Testis (tissue), 3 donors: ENCODE data around the gene NAA80. TPM values are rescaled to one million over a fixed set of nuclear protein-coding genes. Genes with fewer than 3 reads are reported as not detected.

Experiments
- DNase-seq: peaks from one replicate; pipeline ENCODE4 v3.0.0-alpha.2; 2019
- H3K27ac ChIP-seq, 2 donors: fragments of 200-600 bp; sonication (generic); one replicate each; pipeline ENCODE4 v1.5.1; 2019
- H3K27me3 ChIP-seq: fragments of 200-600 bp; sonication (generic); one replicate; pipeline ENCODE4 v1.5.1; 2019
- H3K36me3 ChIP-seq: fragments of 200-600 bp; sonication (generic); one replicate; pipeline ENCODE4 v1.5.1; 2017; ENCODE audit warnings: low read depth; ENCODE audit errors: missing control alignments
- H3K4me1 ChIP-seq: fragments of 200-600 bp; sonication (generic); one replicate; pipeline ENCODE4 v1.5.1; 2019
- H3K4me3 ChIP-seq, 2 donors: fragments of 200-600 bp; sonication (generic); one replicate each; pipeline ENCODE4 v1.5.1; 2017 to 2019
- H3K9me3 ChIP-seq: fragments of 200-600 bp; sonication (generic); one replicate; pipeline ENCODE4 v1.5.1; 2017
- POLR2A ChIP-seq: fragments of 450-650 bp; IDR thresholded peaks from one replicate; pipeline ENCODE4 v1.6.1; 2017; ENCODE audit warnings: antibody characterized with exemption, mild to moderate bottlenecking, moderate library complexity
- WGBS, 2 donors: methylation state at CpG; one replicate each; pipeline ENCODE4 v1.1.5; 2018; 5-methylcytosine and 5-hydroxymethylcytosine counted together
- intact Hi-C: fragments of 100-400 bp; cut with DNase I; formaldehyde crosslinking; loops from one replicate; pipeline ENCODE4 v1.15.1; 2023; ENCODE audit warnings: low total_unique reads
- polyA plus RNA-seq: library from polyadenylated mRNA; stranded (reverse); fragments of 350-450 nt; fragmentation: Illumina TruSeq; extraction: RNeasy Lipid Tissue Mini Kit (QIAGEN cat#74804); gene quantifications from one replicate; pipeline ENCODE4 v1.2.3, GENCODE V29; 2014; ENCODE audit warnings: low read depth, low replicate concordance; ENCODE audit not compliant: insufficient read depth
- total RNA-seq, 2 donors: library from RNA; depleted of rRNA; stranded (reverse); fragments of >200 nt; gene quantifications; one replicate each; pipeline ENCODE4 v1.2.3, GENCODE V29; 2016
- TF ChIP-seq, protein P1 (sequence below), 3 experiments: fragments of 450-650 bp in 2 of 3; fragments of 200-600 bp in 1 of 3; sonication (generic) in 1 of 3; IDR thresholded peaks; one replicate each; pipeline ENCODE4 v1.5.1; 2016 to 2019; ENCODE audit warnings: antibody characterized with exemption in 3 of 3, mild to moderate bottlenecking in 2 of 3, moderate library complexity in 1 of 3

The NAA80 gene
- total and polyA plus RNA-seq, 3 donors from 2014 or later = 37.9 to 79.4 (median 72.4) TPM

DNA sequence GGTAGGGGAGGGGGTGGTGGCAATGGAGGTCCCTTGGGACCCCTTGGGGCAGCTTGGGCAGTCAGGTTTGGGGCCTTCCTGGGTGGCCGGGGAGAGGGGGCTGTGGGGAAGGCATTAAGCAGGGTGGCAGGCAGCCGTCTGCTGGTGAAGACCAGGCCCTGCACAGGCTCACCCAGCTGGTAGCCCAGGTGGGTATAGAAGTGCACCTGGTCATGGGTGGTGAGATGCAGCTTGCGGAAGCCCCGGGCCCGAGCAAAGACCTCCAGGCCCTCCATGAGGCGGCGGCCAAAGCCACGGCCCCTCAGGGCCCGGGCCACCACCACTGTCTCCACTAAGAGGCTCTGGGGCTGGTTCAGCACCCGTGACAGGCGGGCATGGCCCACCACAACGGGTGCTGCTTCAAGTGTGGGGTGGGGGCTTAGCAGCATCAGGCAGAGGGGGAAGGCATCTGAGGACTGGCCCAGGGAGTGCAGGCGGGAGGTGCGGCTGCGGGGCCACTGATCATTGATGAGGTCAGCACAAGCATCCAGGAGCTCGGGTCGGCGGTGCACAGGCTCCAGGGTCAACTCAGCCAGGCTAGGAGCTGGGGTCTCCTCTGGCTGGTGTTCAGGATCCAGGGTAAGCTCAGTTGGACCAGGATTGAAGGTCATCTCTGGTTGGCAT, 2.4 kb downstream of the NAA80 start:
- no peak overlapping the region for H3K27ac ChIP-seq
- no peaks in the 10 kb centered on the region for H3K9me3 ChIP-seq
- no peak for DNase-seq
- H3K4me1 ChIP-seq = peaks cover 21% of the 10 kb centered on the region
- H3K4me3 ChIP-seq = no peak overlapping the region
- no peaks in the 10 kb centered on the region for H3K36me3 ChIP-seq
- intact Hi-C loops = no loop called here
- WGBS, 2 donors = 94 to 96% methylated on average over 9 to 18 of the region's 18 CpGs
- TF ChIP-seq, protein P1, sequence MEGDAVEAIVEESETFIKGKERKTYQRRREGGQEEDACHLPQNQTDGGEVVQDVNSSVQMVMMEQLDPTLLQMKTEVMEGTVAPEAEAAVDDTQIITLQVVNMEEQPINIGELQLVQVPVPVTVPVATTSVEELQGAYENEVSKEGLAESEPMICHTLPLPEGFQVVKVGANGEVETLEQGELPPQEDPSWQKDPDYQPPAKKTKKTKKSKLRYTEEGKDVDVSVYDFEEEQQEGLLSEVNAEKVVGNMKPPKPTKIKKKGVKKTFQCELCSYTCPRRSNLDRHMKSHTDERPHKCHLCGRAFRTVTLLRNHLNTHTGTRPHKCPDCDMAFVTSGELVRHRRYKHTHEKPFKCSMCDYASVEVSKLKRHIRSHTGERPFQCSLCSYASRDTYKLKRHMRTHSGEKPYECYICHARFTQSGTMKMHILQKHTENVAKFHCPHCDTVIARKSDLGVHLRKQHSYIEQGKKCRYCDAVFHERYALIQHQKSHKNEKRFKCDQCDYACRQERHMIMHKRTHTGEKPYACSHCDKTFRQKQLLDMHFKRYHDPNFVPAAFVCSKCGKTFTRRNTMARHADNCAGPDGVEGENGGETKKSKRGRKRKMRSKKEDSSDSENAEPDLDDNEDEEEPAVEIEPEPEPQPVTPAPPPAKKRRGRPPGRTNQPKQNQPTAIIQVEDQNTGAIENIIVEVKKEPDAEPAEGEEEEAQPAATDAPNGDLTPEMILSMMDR (IDR thresholded peaks at IDR 0.05) = no peak
- TF ChIP-seq POLR2A = no peak
- no peaks in the 10 kb centered on the region for H3K27me3 ChIP-seq

DNA sequence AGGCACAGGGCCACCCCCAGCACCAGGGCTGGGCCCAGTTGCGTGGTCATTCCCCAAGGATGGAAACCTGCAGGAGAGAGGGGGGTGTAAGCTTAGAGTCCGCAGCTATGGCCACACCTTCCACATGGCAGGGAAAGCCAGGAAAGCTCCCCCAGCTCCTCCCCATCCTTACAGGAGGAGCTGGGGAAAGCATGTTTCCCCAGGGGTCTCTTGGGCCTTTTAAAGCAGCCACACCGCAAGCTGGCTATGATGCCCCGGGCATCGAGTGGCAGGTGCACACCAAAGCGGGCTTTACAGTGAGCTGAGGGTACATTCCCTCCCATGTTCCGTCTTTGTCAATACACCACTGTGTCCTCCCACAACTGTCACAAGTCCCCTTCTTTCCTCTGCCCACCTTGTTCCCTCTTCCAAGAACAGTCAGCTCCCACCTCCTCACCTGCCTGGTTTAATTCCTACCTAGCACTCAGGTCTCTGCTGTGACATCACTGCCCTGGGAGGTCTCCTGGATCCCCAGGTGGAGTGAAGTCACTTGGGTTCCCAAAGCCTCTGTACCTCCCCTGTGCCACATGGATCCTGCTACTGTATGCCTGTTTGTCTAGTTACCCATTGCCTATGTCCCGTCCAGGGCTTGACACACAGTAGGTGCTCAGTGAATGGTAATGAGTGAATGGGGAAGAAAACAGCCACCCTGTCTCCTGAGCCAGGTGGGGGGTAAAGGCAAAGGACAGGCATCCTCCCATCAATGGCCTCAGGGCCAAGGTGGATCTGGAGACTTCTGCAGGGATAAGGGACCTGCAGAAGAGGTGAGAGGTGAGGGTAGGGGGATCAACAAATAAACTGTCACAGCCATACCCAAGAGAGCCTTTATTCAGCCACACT, 3.4 kb downstream of the NAA80 start:
- WGBS, 2 donors = 82 to 91% methylated on average over 8 of the region's 8 CpGs
- no peaks in the 10 kb centered on the region for H3K27me3 ChIP-seq
- H3K9me3 ChIP-seq = no peaks in the 10 kb centered on the region
- H3K4me1 ChIP-seq = peaks cover 31% of the 10 kb centered on the region
- H3K27ac ChIP-seq = no peak overlapping the region
- H3K4me3 ChIP-seq = no peak overlapping the region
- intact Hi-C loops = no loop called here
- no peak for DNase-seq
- no peak for TF ChIP-seq POLR2A
- TF ChIP-seq, protein P1 (IDR thresholded peaks at IDR 0.05) = no peak
- no peaks in the 10 kb centered on the region for H3K36me3 ChIP-seq

DNA sequence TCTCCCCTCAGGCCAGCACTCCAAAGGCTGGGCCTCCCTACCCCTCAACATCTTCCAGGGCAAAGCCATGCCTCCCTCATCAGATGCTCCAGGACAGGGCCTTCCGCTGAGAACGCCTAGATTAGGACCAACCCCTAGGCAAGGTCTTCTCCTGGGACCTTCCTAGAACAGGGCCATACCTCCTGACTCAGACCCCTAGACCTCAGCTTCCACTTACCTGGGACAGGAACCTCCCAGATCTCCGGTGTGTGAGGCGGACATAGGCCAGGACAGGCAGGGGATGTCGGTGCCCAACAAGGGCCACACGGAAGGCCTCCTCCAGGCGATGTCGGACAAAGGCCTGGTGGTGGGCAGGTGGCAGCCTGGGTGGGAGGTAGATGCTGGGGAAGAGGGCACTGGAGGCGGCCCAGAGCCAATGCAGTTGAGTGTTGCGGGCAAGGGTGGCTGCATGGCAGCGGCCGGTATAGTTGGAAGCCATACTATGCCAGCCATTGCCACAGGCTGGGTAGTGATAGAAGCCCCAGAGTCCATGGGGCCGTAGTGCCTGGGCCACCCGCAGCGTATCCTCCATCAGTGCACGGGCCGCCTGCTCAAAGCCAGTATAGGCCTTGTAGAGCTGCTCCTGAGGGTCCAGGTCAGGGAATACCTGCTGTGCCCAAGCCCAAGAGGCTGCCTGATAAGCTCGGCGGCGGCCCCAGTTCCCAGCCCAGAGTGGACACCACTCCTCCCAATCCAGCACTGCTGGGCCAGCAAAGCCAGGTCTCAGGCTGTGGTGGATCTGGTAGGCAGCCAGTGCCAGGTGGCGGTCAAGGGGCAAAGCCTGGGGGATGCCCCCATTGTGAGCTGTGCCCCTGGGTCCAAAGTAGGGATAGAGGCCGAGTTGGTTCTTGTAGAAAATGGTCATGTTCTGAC, 4.5 kb downstream of the NAA80 start:
- Histone ChIP-seq H3K4me3 (no peak overlapping the region), H3K4me1 (peaks cover 29% of the 10 kb centered on the region), H3K27ac (no peak overlapping the region), H3K9me3 (no peaks in the 10 kb centered on the region), H3K27me3 (no peaks in the 10 kb centered on the region), H3K36me3 (no peaks in the 10 kb centered on the region)
- intact Hi-C loops = no loop called here
- WGBS, 2 donors = 92 to 93% methylated on average over 16 to 22 of the region's 22 CpGs
- no peak for TF ChIP-seq POLR2A
- TF ChIP-seq, protein P1 (IDR thresholded peaks at IDR 0.05) = no peak
- DNase-seq = no peak

DNA sequence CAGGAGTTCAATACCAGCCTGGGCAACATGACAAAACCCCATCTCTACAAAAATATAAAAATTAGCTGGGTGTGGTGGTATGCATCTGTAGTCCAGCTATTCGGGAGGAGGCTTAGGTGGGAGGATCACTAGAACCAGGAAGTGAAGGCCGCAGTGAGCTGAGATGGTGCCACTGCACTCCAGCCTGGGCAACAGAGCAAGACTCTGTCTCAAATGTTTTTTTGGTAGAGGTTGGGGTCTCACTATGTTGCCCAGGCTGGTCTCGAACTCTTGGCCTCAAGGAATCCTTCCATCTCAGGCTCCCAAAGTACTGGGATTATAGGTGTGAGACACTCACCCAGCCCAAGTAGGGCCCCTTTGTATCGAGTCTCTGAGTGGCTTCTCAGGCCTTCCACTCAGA, 5.1 kb downstream of the NAA80 start:
- Histone ChIP-seq H3K27ac (no peak overlapping the region), H3K4me3 (no peak overlapping the region), H3K36me3 (no peaks in the 10 kb centered on the region), H3K27me3 (no peaks in the 10 kb centered on the region), H3K9me3 (no peaks in the 10 kb centered on the region), H3K4me1 (peaks cover 29% of the 10 kb centered on the region)
- TF ChIP-seq, protein P1 (IDR thresholded peaks at IDR 0.05) = no peak
- TF ChIP-seq POLR2A = no peak
- no peak for DNase-seq
- WGBS, 2 donors = 88 to 90% methylated on average over 4 of the region's 4 CpGs
- intact Hi-C loops = no loop called here
